Breast epithelium (tissue), 4 donors: ENCODE results near the gene PARP9. TPM values are rescaled to one million over a fixed set of nuclear protein-coding genes. Genes with fewer than 3 reads are reported as not detected.

ENCODE experiments used
- DNase-seq, 2 donors: peaks; one replicate each; pipeline ENCODE4 v3.0.0-alpha.2; 2019; ENCODE audit warnings: low spot score in 2 of 2
- H3K27ac ChIP-seq, 2 donors: fragments of 200-600 bp; sonication (generic) in 1 of 2; one replicate each; pipeline ENCODE4 v1.5.1; 2016 to 2019; ENCODE audit warnings: mild to moderate bottlenecking in 1 of 2
- H3K27me3 ChIP-seq, 2 donors: fragments of 200-600 bp; sonication (generic) in 1 of 2; one replicate each; pipeline versions ENCODE4 v1.5.1 to v1.6.0; 2017 to 2019; ENCODE audit warnings: control low read depth in 1 of 2, mild to moderate bottlenecking in 1 of 2
- H3K36me3 ChIP-seq: fragments of 200-600 bp; one replicate; pipeline ENCODE4 v1.5.1; 2019
- H3K4me1 ChIP-seq, 2 donors: fragments of 200-600 bp; sonication (generic); one replicate each; pipeline ENCODE4 v1.5.1; 2016 to 2019; ENCODE audit warnings: control low read depth in 1 of 2
- H3K4me3 ChIP-seq, 3 donors: fragments of 200-600 bp; sonication (generic); 1 replicate in 2 of 3; 2 replicates in 1 of 3; pipeline ENCODE4 v1.5.1; 2016 to 2019; ENCODE audit warnings: mild to moderate bottlenecking in 3 of 3, moderate library complexity in 2 of 3
- H3K9me3 ChIP-seq, 2 donors: fragments of 200-600 bp; sonication (generic) in 1 of 2; one replicate each; pipeline ENCODE4 v1.5.1; 2016 to 2019; ENCODE audit warnings: control low read depth in 1 of 2
- POLR2A ChIP-seq: fragments of 450-650 bp; IDR thresholded peaks from one replicate; pipeline ENCODE4 v1.6.1; 2016; ENCODE audit warnings: antibody characterized with exemption, mild to moderate bottlenecking, moderate library complexity
- POLR2AphosphoS5 ChIP-seq, 3 donors: sonication (generic); formaldehyde crosslinking; IDR thresholded peaks; one replicate each; pipeline ENCODE4 v1.6.1; 2017; ENCODE audit warnings: antibody characterized with exemption in 3 of 3
- intact Hi-C: fragments of 100-400 bp; cut with DNase I; formaldehyde crosslinking; loops from one replicate; pipeline ENCODE4 v1.15.1; 2023; ENCODE audit warnings: low total_unique reads
- total RNA-seq, 3 donors: library from RNA; depleted of rRNA; stranded (reverse); fragments of >200 nt; gene quantifications; one replicate each; pipeline ENCODE4 v1.1.0, GENCODE V29; 2016
- TF ChIP-seq, protein P1 (sequence below), 3 donors: fragments of 450-650 bp; IDR thresholded peaks; one replicate each; pipeline ENCODE4 v1.5.1; 2016 to 2017; ENCODE audit warnings: antibody characterized with exemption in 3 of 3, mild to moderate bottlenecking in 3 of 3, moderate library complexity in 3 of 3

The PARP9 gene
- total RNA-seq, 3 donors from 2014 or later: 17.4 to 55.1 (median 39.7) TPM

DNA sequence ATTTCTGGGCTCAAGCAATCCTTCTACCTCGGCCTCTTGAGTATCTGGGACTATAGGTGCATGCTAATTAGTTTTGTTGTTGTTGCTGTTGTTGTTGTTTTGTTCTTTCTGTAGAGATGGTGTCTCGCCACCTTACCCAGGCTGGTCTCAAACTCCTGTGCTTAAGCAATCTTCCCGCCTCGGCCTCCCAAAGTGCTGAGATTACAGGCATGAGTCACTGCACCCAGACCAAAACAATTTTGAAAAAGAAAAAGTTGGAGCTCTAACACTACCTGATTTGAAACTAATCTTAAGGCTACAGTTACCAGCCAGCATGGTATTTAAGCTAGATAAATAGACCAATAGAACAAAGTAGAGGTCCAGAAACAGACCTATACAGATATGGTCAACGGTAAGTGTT is 79.1 kb downstream of the PARP9 start:
- Histone ChIP-seq H3K4me1 (no peaks in the 10 kb centered on the region), H3K9me3 (no peaks in the 10 kb centered on the region), H3K27me3 (no peaks in the 10 kb centered on the region), H3K4me3 (no peak overlapping the region), H3K27ac (no peak overlapping the region), H3K36me3 (no peaks in the 10 kb centered on the region)
- no peak for DNase-seq
- no peak for TF ChIP-seq POLR2A
- TF ChIP-seq, protein P1, sequence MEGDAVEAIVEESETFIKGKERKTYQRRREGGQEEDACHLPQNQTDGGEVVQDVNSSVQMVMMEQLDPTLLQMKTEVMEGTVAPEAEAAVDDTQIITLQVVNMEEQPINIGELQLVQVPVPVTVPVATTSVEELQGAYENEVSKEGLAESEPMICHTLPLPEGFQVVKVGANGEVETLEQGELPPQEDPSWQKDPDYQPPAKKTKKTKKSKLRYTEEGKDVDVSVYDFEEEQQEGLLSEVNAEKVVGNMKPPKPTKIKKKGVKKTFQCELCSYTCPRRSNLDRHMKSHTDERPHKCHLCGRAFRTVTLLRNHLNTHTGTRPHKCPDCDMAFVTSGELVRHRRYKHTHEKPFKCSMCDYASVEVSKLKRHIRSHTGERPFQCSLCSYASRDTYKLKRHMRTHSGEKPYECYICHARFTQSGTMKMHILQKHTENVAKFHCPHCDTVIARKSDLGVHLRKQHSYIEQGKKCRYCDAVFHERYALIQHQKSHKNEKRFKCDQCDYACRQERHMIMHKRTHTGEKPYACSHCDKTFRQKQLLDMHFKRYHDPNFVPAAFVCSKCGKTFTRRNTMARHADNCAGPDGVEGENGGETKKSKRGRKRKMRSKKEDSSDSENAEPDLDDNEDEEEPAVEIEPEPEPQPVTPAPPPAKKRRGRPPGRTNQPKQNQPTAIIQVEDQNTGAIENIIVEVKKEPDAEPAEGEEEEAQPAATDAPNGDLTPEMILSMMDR (IDR thresholded peaks at IDR 0.05): no peak
- no peak for TF ChIP-seq POLR2AphosphoS5 (IDR thresholded peaks at IDR 0.05)
- intact Hi-C loops: loop anchor here (5.0 kb wide), 1 partner anchor 207 kb away; no protein-coding TSS in a partner anchor

DNA sequence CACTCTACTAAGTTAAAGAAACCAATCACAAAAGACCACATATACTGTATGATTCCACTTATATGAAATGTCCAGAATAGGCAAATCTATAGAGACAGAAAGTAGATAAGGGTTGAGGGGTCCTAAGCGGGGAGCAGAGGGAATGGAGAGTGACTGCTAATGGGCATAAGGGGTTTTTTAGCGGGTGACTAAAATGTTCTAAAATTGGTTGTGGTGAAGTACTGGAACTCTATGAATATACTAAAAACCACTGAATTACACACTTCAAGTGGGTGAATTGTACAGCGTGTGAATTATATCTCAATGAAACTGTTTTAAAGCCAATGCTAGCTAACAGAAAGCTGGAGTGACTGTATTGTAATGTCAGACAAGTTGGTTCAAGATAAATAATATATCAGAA is 82.7 kb downstream of the PARP9 start:
- Histone ChIP-seq H3K27me3 (no peaks in the 10 kb centered on the region), H3K4me3 (no peak overlapping the region), H3K27ac (no peak overlapping the region), H3K9me3 (no peaks in the 10 kb centered on the region), H3K4me1 (no peaks in the 10 kb centered on the region), H3K36me3 (no peaks in the 10 kb centered on the region)
- TF ChIP-seq, protein P1 (IDR thresholded peaks at IDR 0.05): no peak
- TF ChIP-seq POLR2AphosphoS5 (IDR thresholded peaks at IDR 0.05): no peak
- TF ChIP-seq POLR2A: no peak
- intact Hi-C loops: loop anchor here (2.0 kb wide), 1 partner anchor 13 kb away; no protein-coding TSS in a partner anchor
- no peak for DNase-seq

Other genes with a start within 250 kb of the PARP9 start
- gene CSTA, start 239.1 kb downstream of the PARP9 start, total RNA-seq: 10 to 100 TPM in 2 of 3 donors, 1 to 10 TPM in 1; 9.1 to 40.3 (median 15.7) TPM
- 10 to 100 TPM; 10.8 to 20.3 (median 15.0) TPM for gene MIX23, start 181.1 kb downstream of the PARP9 start, total RNA-seq
- gene FAM162A, start 180.1 kb downstream of the PARP9 start, total RNA-seq: 10 to 100 TPM; 19.3 to 27.2 (median 26.5) TPM
- 1 to 10 TPM; 4.0 to 8.0 (median 6.2) TPM for gene WDR5B, start 148.2 kb downstream of the PARP9 start, total RNA-seq
- gene KPNA1, start 49.4 kb downstream of the PARP9 start, total RNA-seq: 10 to 100 TPM; 40.3 to 51.7 (median 42.4) TPM
- gene DTX3L, start within 50 bp of the PARP9 start, total RNA-seq: 10 to 100 TPM; 19.0 to 30.1 (median 29.2) TPM
- 1 to 10 TPM; 2.9 to 5.6 (median 5.4) TPM for gene PARP15, start 13.3 kb upstream of the PARP9 start, total RNA-seq
- gene PARP14, start 116.5 kb upstream of the PARP9 start, total RNA-seq: 10 to 100 TPM; 42.9 to 57.0 (median 49.8) TPM
- gene HSPBAP1, start 229.5 kb upstream of the PARP9 start, total RNA-seq: 10 to 100 TPM; 11.7 to 18.6 (median 15.7) TPM
- 10 to 100 TPM; 14.1 to 17.7 (median 17.6) TPM for gene SLC49A4, start 230.8 kb upstream of the PARP9 start, total RNA-seq